AG09309 (cell line): ENCODE measurements around the gene TRERF1.

Experiments
- DNase-seq: peaks from one replicate; pipeline ENCODE4 v3.0.0-alpha.2; 2010; ENCODE audit warnings: low read depth
- H3K4me3 ChIP-seq: 2 replicates; pipeline ENCODE4 v1.5.1; 2011; ENCODE audit warnings: mild to moderate bottlenecking, low read depth, low read length, moderate library complexity; ENCODE audit not compliant: control insufficient read depth
- CTCF ChIP-seq: IDR thresholded peaks from 2 replicates; pipeline ENCODE4 v1.5.1; 2011; ENCODE audit warnings: mild to moderate bottlenecking, low read depth, low read length, inconsistent platforms; ENCODE audit not compliant: insufficient read depth, control insufficient read depth; ENCODE audit errors: missing control alignments

TRERF1 gene

GRCh38 chr6:42236682-42237473 is 214.8 kb downstream of the TRERF1 start:
- DNase-seq: no peak
- no peak for TF ChIP-seq CTCF
- no peak overlapping the region for H3K4me3 ChIP-seq

- no peak for TF ChIP-seq CTCF
- DNase-seq: no peak
- H3K4me3 ChIP-seq: no peak overlapping the region
Measured at GRCh38 chr6:42236030-42236429, 215.7 kb downstream of the TRERF1 start.

- no peak for DNase-seq
- TF ChIP-seq CTCF: no peak
- no peak overlapping the region for H3K4me3 ChIP-seq
Measured at GRCh38 chr6:42232035-42232434, 219.7 kb downstream of the TRERF1 start.

GRCh38 chr6:42230345-42231321 is 221.1 kb downstream of the TRERF1 start:
- DNase-seq: no peak
- no peak overlapping the region for H3K4me3 ChIP-seq
- TF ChIP-seq CTCF: peak; percentile 39

GRCh38 chr6:42229506-42230119 is 222.1 kb downstream of the TRERF1 start:
- no peak for TF ChIP-seq CTCF
- H3K4me3 ChIP-seq: no peak overlapping the region
- no peak for DNase-seq

GRCh38 chr6:42228305-42228704 is 223.4 kb downstream of the TRERF1 start:
- no peak for DNase-seq
- no peak for TF ChIP-seq CTCF
- H3K4me3 ChIP-seq: no peak overlapping the region
